GM18511 (cell line): ENCODE measurements around the gene INPP4A.

ENCODE experiments used
- ATAC-seq: cut with Tn5 transposase; IDR thresholded peaks from one replicate; pipeline ENCODE4 v1.9.1; 2021; ENCODE audit warnings: mild to moderate bottlenecking, moderate library complexity; ENCODE audit not compliant: unreplicated experiment

INPP4A gene

GRCh38 chr2:98459496-98460175 lies 15.0 kb downstream of the INPP4A start:
- ATAC-seq: no peak

- peak; percentile 70 for ATAC-seq
Observed at GRCh38 chr2:98460573-98461497, 16.2 kb downstream of the INPP4A start.

- ATAC-seq: no peak
Observed at GRCh38 chr2:98461498-98462049, 16.9 kb downstream of the INPP4A start.

- ATAC-seq: no peak
Observed at GRCh38 chr2:98463081-98463481, 18.4 kb downstream of the INPP4A start.

GRCh38 chr2:98463551-98463971 lies 18.9 kb downstream of the INPP4A start:
- no peak for ATAC-seq

GRCh38 chr2:98463988-98464771 lies 19.5 kb downstream of the INPP4A start:
- no peak for ATAC-seq

- ATAC-seq: peak; percentile 44
Observed at GRCh38 chr2:98464772-98465310, 20.2 kb downstream of the INPP4A start.

- peak; percentile 42 for ATAC-seq
Observed at GRCh38 chr2:98465456-98466226, 21.0 kb downstream of the INPP4A start.

- ATAC-seq: no peak
Observed at GRCh38 chr2:98467082-98467536, 22.5 kb downstream of the INPP4A start.

GRCh38 chr2:98467652-98468051 lies 23.0 kb downstream of the INPP4A start:
- no peak for ATAC-seq

- ATAC-seq: peak; percentile 35
Observed at GRCh38 chr2:98468621-98469236, 24.1 kb downstream of the INPP4A start.

- ATAC-seq: no peak
Observed at GRCh38 chr2:98469862-98470544, 25.3 kb downstream of the INPP4A start.

GRCh38 chr2:98470851-98471255 lies 26.2 kb downstream of the INPP4A start:
- ATAC-seq: peak; percentile 25

- no peak for ATAC-seq
Observed at GRCh38 chr2:98471402-98472131, 26.9 kb downstream of the INPP4A start.

- no peak for ATAC-seq
Observed at GRCh38 chr2:98472132-98472650, 27.5 kb downstream of the INPP4A start.

GRCh38 chr2:98472961-98473746 lies 28.5 kb downstream of the INPP4A start:
- ATAC-seq: no peak
